ENCODE data around the gene MYO15B.

- TF ChIP-seq, protein P1, sequence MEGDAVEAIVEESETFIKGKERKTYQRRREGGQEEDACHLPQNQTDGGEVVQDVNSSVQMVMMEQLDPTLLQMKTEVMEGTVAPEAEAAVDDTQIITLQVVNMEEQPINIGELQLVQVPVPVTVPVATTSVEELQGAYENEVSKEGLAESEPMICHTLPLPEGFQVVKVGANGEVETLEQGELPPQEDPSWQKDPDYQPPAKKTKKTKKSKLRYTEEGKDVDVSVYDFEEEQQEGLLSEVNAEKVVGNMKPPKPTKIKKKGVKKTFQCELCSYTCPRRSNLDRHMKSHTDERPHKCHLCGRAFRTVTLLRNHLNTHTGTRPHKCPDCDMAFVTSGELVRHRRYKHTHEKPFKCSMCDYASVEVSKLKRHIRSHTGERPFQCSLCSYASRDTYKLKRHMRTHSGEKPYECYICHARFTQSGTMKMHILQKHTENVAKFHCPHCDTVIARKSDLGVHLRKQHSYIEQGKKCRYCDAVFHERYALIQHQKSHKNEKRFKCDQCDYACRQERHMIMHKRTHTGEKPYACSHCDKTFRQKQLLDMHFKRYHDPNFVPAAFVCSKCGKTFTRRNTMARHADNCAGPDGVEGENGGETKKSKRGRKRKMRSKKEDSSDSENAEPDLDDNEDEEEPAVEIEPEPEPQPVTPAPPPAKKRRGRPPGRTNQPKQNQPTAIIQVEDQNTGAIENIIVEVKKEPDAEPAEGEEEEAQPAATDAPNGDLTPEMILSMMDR (IDR thresholded peaks at IDR 0.05; ENCODE audit: poor library complexity), result no peak
- TF ChIP-seq EZH2 (IDR thresholded peaks at IDR 0.05; ENCODE audit: borderline replicate concordance), result no peak
Observed at GRCh38 chr17:75568412-75569255, 19.0 kb upstream of the MYO15B start.
